OCI-LY3 (cell line): ENCODE results near the gene ARHGEF17.

Source experiments
- CTCF ChIP-seq: fragments of 200-600, 300-600 bp; sonication (generic); IDR thresholded peaks from 2 replicates; pipeline ENCODE4 v1.5.1; 2014; ENCODE audit warnings: antibody characterized with exemption, low read length, low read depth
- EZH2phosphoT487 ChIP-seq: fragments of 200-600 bp; shearing (Covaris generic); IDR thresholded peaks from 2 replicates; pipeline ENCODE4 v1.6.1; 2018; ENCODE audit warnings: antibody characterized with exemption, mixed run types, low read depth

GRCh38 chr11:73375830-73376159 is 67.7 kb downstream of the ARHGEF17 start:
- TF ChIP-seq CTCF (no peak), EZH2phosphoT487 (no peak)
